ENCODE results near the gene NRP1.

The NRP1 gene

GRCh38 chr10:33129996-33130386 is 204.5 kb downstream of the NRP1 start:
- TF ChIP-seq ZNF274 (IDR thresholded peaks at IDR 0.05; ENCODE audit: low read depth, low read length), result no peak
- no peak overlapping the region for H3K4me3 ChIP-seq (ENCODE audit: low read length)

GRCh38 chr10:33129141-33129995 is 205.1 kb downstream of the NRP1 start:
- no peak for TF ChIP-seq ZNF274 (IDR thresholded peaks at IDR 0.05; ENCODE audit: low read depth, low read length)
- H3K4me3 ChIP-seq (ENCODE audit: low read length), result no peak overlapping the region

- H3K4me3 ChIP-seq (ENCODE audit: low read length), result no peak overlapping the region
- no peak for TF ChIP-seq ZNF274 (IDR thresholded peaks at IDR 0.05; ENCODE audit: low read depth, low read length)
Observed at GRCh38 chr10:33127622-33128021, 206.8 kb downstream of the NRP1 start.

All from GM08714 (cell line).